HCT116 (cell line): Measurements from ENCODE around the gene CKAP2L. TPM values are rescaled to one million over a fixed set of nuclear protein-coding genes. Genes with fewer than 3 reads are reported as not detected.
A peak's percentile ranks its signal among the peaks of the same experiment; 100 is the strongest.

Source experiments
- ATAC-seq: fragments of 200-7000 bp; cut with Tn5 transposase; 2 replicates; pipeline ENCODE4 v1.9.1; 2020; ENCODE audit warnings: mild to moderate bottlenecking, moderate library complexity
- BruUV-seq: library from RNA; stranded (reverse); fragments of 400-500 nt; replicated peaks from 2 replicates; lab custom pipeline; 2021; lab: Mats Ljungman, UMichigan
- CTCF ChIA-PET: fragments of 300-600 bp; sonication (Branson Sonifier 250); formaldehyde crosslinking; loops from one replicate; lab custom pipeline; 2021; ENCODE audit warnings: antibody characterized with exemption; lab: Charles Lee
- POLR2A ChIA-PET: fragments of 300-600, 350-600 bp; sonication (Branson Sonifier 250); formaldehyde crosslinking; loops from one replicate; lab custom pipeline; 2021; ENCODE audit warnings: antibody characterized with exemption; lab: Charles Lee
- RAD21 ChIA-PET, 2 experiments: fragments of 300-600 bp; sonication (Branson Sonifier 250); formaldehyde crosslinking; loops; one replicate each; lab custom pipeline; 2023; ENCODE audit warnings: low total read pairs in 2 of 2; ENCODE audit not compliant: uncharacterized antibody in 2 of 2, unreplicated experiment in 2 of 2, low non-redundant PET in 1 of 2; lab: Charles Lee
- DNase-seq: peaks from one replicate; pipeline ENCODE4 v3.0.0-alpha.2; 2010; ENCODE audit warnings: low read depth, low spot score
- H2AFZ ChIP-seq: fragments of 200-600 bp; shearing (Covaris generic), sonication (generic); 2 replicates; pipeline ENCODE4 v1.6.1; 2017; ENCODE audit warnings: low read depth, mixed run types, mixed read lengths, antibody characterized with exemption, low read length; ENCODE audit not compliant: poor library complexity, severe bottlenecking
- H3K27ac ChIP-seq: 2 replicates; pipeline ENCODE4 v1.5.1; 2012; ENCODE audit warnings: low read depth, low read length
- H3K27me3 ChIP-seq: fragments of 200-600 bp; sonication (generic); 2 replicates; pipeline ENCODE4 v1.6.1; 2016; ENCODE audit warnings: mixed run types, low read length, mixed read lengths; ENCODE audit not compliant: insufficient read depth
- H3K36me3 ChIP-seq, 2 experiments: fragments of 200-500 bp in 1 of 2; fragments of 200-600 bp in 1 of 2; sonication (Bioruptor generic) in 1 of 2; sonication (generic) in 1 of 2; 2 replicates each; pipeline versions ENCODE4 v1.5.1 to v1.6.1; 2014 to 2016; ENCODE audit warnings: low read length in 2 of 2, inconsistent platforms in 1 of 2, mixed read lengths in 1 of 2, mixed run types in 1 of 2; ENCODE audit not compliant: insufficient read depth in 2 of 2, control insufficient read depth in 1 of 2
- H3K4me1 ChIP-seq, 2 experiments: fragments of 200-600 bp in 1 of 2; sonication (generic) in 1 of 2; 2 replicates each; pipeline versions ENCODE4 v1.5.1 to v1.6.1; 2012 to 2017; ENCODE audit warnings: low read length in 2 of 2, inconsistent platforms in 1 of 2, mild to moderate bottlenecking in 1 of 2, mixed read lengths in 1 of 2, mixed run types in 1 of 2, moderate library complexity in 1 of 2; ENCODE audit not compliant: insufficient read depth in 2 of 2, control insufficient read depth in 1 of 2
- H3K4me2 ChIP-seq: fragments of 200-600 bp; sonication (generic); 2 replicates; pipeline ENCODE4 v1.6.1; 2017; ENCODE audit warnings: mixed run types, low read length, mixed read lengths
- H3K4me3 ChIP-seq, 2 experiments: fragments of 200-600 bp in 1 of 2; sonication (generic) in 1 of 2; replicated peaks in 1 of 2; 2 replicates each; pipeline ENCODE4 v1.5.1; 2011 to 2016; ENCODE audit warnings: low read length in 2 of 2, control low read depth in 1 of 2, low read depth in 1 of 2, mild to moderate bottlenecking in 1 of 2, mixed read lengths in 1 of 2, mixed run types in 1 of 2
- H3K79me2 ChIP-seq: fragments of 200-600 bp; sonication (generic); 2 replicates; pipeline ENCODE4 v1.6.1; 2017; ENCODE audit warnings: mild to moderate bottlenecking, mixed run types, low read length, moderate library complexity, mixed read lengths; ENCODE audit not compliant: insufficient read depth
- H3K9ac ChIP-seq: fragments of 200-600 bp; sonication (generic); 2 replicates; pipeline ENCODE4 v1.6.1; 2016; ENCODE audit warnings: low read length, mixed read lengths
- H3K9me2 ChIP-seq: fragments of 200-600 bp; sonication (generic), shearing (Covaris generic); 2 replicates; pipeline ENCODE4 v1.6.1; 2017; ENCODE audit warnings: mixed run types, mild to moderate bottlenecking, moderate library complexity; ENCODE audit not compliant: insufficient read depth
- H3K9me3 ChIP-seq, 2 experiments: fragments of 200-500 bp in 1 of 2; fragments of 200-600 bp in 1 of 2; sonication (Bioruptor generic) in 1 of 2; sonication (generic) in 1 of 2; 2 replicates each; pipeline ENCODE4 v1.6.1; 2014 to 2017; ENCODE audit warnings: low read length in 2 of 2, mixed read lengths in 2 of 2, inconsistent platforms in 1 of 2, low read depth in 1 of 2, mild to moderate bottlenecking in 1 of 2, mixed run types in 1 of 2, moderate library complexity in 1 of 2; ENCODE audit not compliant: control insufficient read depth in 1 of 2, insufficient read depth in 1 of 2
- H4K20me1 ChIP-seq: fragments of 200-600 bp; sonication (generic), shearing (Covaris generic); 2 replicates; pipeline ENCODE4 v1.6.1; 2017; ENCODE audit warnings: mixed run types, mild to moderate bottlenecking, moderate library complexity; ENCODE audit not compliant: insufficient read depth
- ATF3 ChIP-seq: IDR thresholded peaks from 2 replicates; pipeline ENCODE4 v1.6.1; 2012
- CBX3 ChIP-seq: IDR thresholded peaks from 2 replicates; pipeline ENCODE4 v1.6.1; 2012; ENCODE audit warnings: low read depth
- CEBPB ChIP-seq: IDR thresholded peaks from 2 replicates; pipeline ENCODE4 v1.6.1; 2012; ENCODE audit warnings: low read depth
- CTCF ChIP-seq, 3 experiments: fragments of 200-600 bp in 1 of 3; sonication (generic) in 1 of 3; IDR thresholded peaks in 2 of 3; conservative IDR thresholded peaks in 1 of 3; 2 replicates each; pipeline ENCODE4 v1.5.1; 2012 to 2017; ENCODE audit warnings: low read depth in 2 of 3, low read length in 2 of 3, antibody characterized with exemption in 1 of 3, borderline replicate concordance in 1 of 3, control low read depth in 1 of 3, mild to moderate bottlenecking in 1 of 3, mixed read lengths in 1 of 3, mixed run types in 1 of 3, moderate library complexity in 1 of 3; ENCODE audit not compliant: insufficient read depth in 1 of 3
- JUND ChIP-seq: IDR thresholded peaks from 2 replicates; pipeline ENCODE4 v1.6.1; 2012
- POLR2AphosphoS5 ChIP-seq: IDR thresholded peaks from 2 replicates; pipeline ENCODE4 v1.6.1; 2011; ENCODE audit warnings: mild to moderate bottlenecking, low read depth, low read length, moderate library complexity
- RAD21 ChIP-seq: IDR thresholded peaks from 2 replicates; pipeline ENCODE4 v1.6.1; 2012; ENCODE audit warnings: low read depth, mild to moderate bottlenecking
- SP1 ChIP-seq: IDR thresholded peaks from 2 replicates; pipeline ENCODE4 v1.6.1; 2012; ENCODE audit warnings: low read depth
- SRF ChIP-seq: IDR thresholded peaks from 2 replicates; pipeline ENCODE4 v1.6.1; 2012; ENCODE audit warnings: low read depth
- TCF7L2 ChIP-seq: IDR thresholded peaks from 2 replicates; pipeline ENCODE4 v1.7.0; 2011; ENCODE audit warnings: borderline replicate concordance, inconsistent platforms; ENCODE audit not compliant: insufficient read depth, insufficient read length; ENCODE audit errors: extremely low read depth
- ZNF274 ChIP-seq: fragments of 200-500 bp; sonication (Bioruptor generic); IDR thresholded peaks from 2 replicates; pipeline ENCODE4 v1.6.1; 2014; ENCODE audit warnings: mild to moderate bottlenecking, low read depth, low read length, inconsistent platforms
- intact Hi-C: fragments of 100-400 bp; cut with micrococcal nuclease; formaldehyde crosslinking; loops from 2 replicates; pipeline ENCODE4 v1.10.0; 2022
- total RNA-seq: library from RNA; stranded (reverse); gene quantifications from one replicate; pipeline ENCODE4 v1.2.1, GENCODE V29; 2021; ENCODE audit not compliant: unreplicated experiment
- TF ChIP-seq, protein P1 (sequence below): IDR thresholded peaks from 2 replicates; pipeline ENCODE4 v1.6.1; 2012

The CKAP2L gene
- total RNA-seq, 1 experiment from 2014 or later = 27.5 TPM

DNA sequence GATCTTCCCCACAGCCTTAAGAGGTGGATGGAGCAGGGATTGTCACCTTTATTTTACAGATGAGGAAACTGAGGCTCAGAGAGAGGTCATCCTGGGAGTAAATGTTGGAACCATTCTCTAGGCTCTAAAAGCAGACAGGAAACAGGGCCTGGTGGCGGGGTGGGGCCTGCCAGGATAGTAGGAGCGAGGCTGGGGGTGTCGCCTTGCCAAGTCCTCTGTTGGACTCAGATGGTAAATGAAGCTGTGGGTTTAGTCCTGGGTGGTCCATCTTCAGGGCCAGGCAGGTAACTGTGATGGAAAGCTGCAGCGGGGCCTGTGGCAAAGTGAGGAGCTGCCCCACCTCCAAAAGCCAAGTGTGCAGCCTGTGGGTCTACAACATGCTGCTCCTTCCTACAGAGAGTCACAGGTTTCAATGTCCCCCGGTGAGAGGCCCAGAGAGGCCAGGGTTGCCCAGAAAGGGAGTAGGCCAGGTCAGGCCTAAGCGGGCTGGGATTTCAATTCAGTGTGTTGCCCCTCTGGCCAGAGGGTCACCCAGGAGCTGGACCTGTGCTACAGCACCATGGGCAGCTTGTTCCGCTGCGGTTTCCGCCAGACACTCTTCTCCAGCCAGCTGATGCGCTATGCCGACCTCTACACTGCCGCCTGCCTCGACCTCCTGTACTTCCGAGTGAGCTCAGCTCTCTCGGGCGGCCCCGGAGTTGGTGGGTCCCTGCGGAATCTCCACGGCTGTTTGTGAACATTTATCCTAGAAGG is 37.0 kb downstream of the CKAP2L start:
- Histone ChIP-seq H3K4me1 (peaks cover 13 to 29% of the 10 kb centered on the region in 2 experiments), H3K9me2 (no peaks in the 10 kb centered on the region), H4K20me1 (no peaks in the 10 kb centered on the region), H3K9ac (no peak overlapping the region; the same call in 1 of the 2 replicates), H3K79me2 (no peaks in the 10 kb centered on the region), H3K4me3 (no peak overlapping the region), H3K27ac (no peak overlapping the region), H2AFZ (no peak overlapping the region), H3K36me3 (no peaks in the 10 kb centered on the region), H3K27me3 (no peaks in the 10 kb centered on the region), H3K9me3 (no peaks in the 10 kb centered on the region), H3K4me2 (peak overlapping the region; percentile 65; the same call in 1 of the 2 replicates)
- no peak for TF ChIP-seq ZNF274
- no TSS peak for BruUV-seq
- CTCF ChIA-PET = interaction anchor here (0.8 to 4.6 kb wide), 17 partner anchors 10 to 247 kb away, joined by 3 to 100 read pairs (median 4); partner anchors contain the start of gene CHCHD5
- intact Hi-C loops = loop anchor here (5.0 kb wide), 3 partner anchors 145 to 840 kb away; partner anchors contain the start of genes CHCHD5 and TTL
- RAD21 ChIA-PET = interaction anchor here (1.1 to 3.2 kb wide), 9 partner anchors 82 to 214 kb away, joined by 3 to 35 read pairs (median 4); partner anchors contain the start of gene CHCHD5 (in 1 of the 2)
- POLR2A ChIA-PET = interaction anchor here (1.2 to 3.5 kb wide), 3 partner anchors 9 to 127 kb away, joined by 4 to 22 read pairs (median 8); no protein-coding TSS in a partner anchor
- DNase-seq (no peak), ATAC-seq (no peak)

DNA sequence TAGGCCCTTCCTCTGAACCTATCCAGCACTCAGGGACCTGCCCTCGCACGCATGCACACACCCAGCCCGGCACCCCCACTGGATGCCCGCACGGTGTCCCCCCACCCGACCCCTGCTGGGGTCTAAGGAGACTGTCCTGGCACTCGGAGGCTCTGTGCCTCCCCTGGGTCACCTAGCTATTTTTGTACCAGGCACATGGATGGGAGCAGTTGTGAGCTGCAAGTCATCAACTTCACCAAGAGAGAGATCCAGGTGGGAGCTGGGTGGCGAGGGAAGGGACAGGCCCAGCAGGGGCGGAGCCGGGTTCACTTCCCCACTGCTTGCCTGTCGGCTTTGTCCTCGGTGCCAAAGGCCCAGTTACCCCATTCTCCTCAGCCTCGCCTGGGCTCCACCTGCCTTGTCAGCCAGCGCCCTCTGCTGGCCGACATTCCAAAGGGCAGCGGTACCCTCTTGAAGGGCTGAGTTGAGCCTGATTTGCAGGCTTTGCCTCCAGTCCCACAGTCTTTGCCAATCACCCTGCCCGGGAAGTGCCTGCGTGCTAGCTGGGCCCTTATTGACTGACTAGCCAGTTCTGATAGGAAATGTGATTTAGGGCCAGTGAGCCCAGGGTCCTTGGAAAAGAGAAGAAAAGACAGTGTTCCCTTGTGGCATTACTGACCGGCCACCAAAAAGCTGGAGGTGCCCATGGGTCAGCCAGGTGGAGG is 37.8 kb downstream of the CKAP2L start:
- H3K27ac ChIP-seq = peak overlapping the region; percentile 40; the same call in 1 of the 2 replicates
- RAD21 ChIA-PET = interaction anchor here (0.7 to 3.2 kb wide), 14 partner anchors 10 to 215 kb away, joined by 3 to 35 read pairs (median 4); partner anchors contain the start of gene CHCHD5 (in 1 of the 2)
- peak overlapping the region in 1 of 2 experiments; percentile 23; a peak in 1 of 4 replicates for H3K4me3 ChIP-seq
- POLR2A ChIA-PET = interaction anchor here (0.6 to 3.5 kb wide), 6 partner anchors 9 to 143 kb away, joined by 3 to 22 read pairs (median 11); partner anchors contain the start of genes CHCHD5 and SLC20A1
- intact Hi-C loops = loop anchor here (1.0 to 5.0 kb wide), 5 partner anchors 100 to 839 kb away; partner anchors contain the start of genes CHCHD5 and TTL
- no peaks in the 10 kb centered on the region for H3K27me3 ChIP-seq
- H4K20me1 ChIP-seq = no peaks in the 10 kb centered on the region
- peak; percentile 89 for DNase-seq
- no peaks in the 10 kb centered on the region for H3K9me3 ChIP-seq
- BruUV-seq = no TSS peak
- TF ChIP-seq TCF7L2 = peak; percentile 33
- no peak for TF ChIP-seq POLR2AphosphoS5
- TF ChIP-seq, protein P1, sequence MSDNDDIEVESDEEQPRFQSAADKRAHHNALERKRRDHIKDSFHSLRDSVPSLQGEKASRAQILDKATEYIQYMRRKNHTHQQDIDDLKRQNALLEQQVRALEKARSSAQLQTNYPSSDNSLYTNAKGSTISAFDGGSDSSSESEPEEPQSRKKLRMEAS = peak; percentile 64
- no peak for TF ChIP-seq SRF
- TF ChIP-seq RAD21 = peak; percentile 100
- no peak; the same call in 1 of the 2 replicates for TF ChIP-seq SP1
- no peak for TF ChIP-seq ATF3
- TF ChIP-seq CTCF (IDR thresholded peaks at IDR 0.05 in 2 of 3, conservative IDR thresholded peaks at IDR 0.05 in 1 of 3; ENCODE audit: borderline replicate concordance in 1 of 3, insufficient read depth in 1 of 3, low read depth in 2 of 3, low read length in 2 of 3) = peak; percentile 95 to 98 (median 96)
- TF ChIP-seq JUND = no peak
- TF ChIP-seq ZNF274 = no peak
- TF ChIP-seq CBX3 = no peak; the same call in 1 of the 2 replicates
- TF ChIP-seq CEBPB = no peak
- H3K36me3 ChIP-seq = no peaks in the 10 kb centered on the region
- peak overlapping the region; percentile 52 for H2AFZ ChIP-seq
- H3K9ac ChIP-seq = peak overlapping the region; percentile 50
- peaks cover 13 to 29% of the 10 kb centered on the region in 2 experiments for H3K4me1 ChIP-seq
- ATAC-seq = peak; percentile 89
- H3K79me2 ChIP-seq = no peaks in the 10 kb centered on the region
- H3K9me2 ChIP-seq = no peaks in the 10 kb centered on the region
- peak overlapping the region; percentile 65 for H3K4me2 ChIP-seq
- CTCF ChIA-PET = interaction anchor here (0.6 to 4.6 kb wide), 24 partner anchors 9 to 232 kb away, joined by 3 to 100 read pairs (median 5); partner anchors contain the start of genes CHCHD5 and SLC20A1
